Kidney (tissue), 14 donors: ENCODE measurements around the gene TSPAN31. TPM values are rescaled to one million over a fixed set of nuclear protein-coding genes. Genes with fewer than 3 reads are reported as not detected.

Experiments
- DNase-seq, 5 donors: peaks; one replicate each; pipeline ENCODE4 v3.0.0-alpha.2; 2013 to 2020
- FAIRE-seq: peaks from 2 replicates; lab custom pipeline; 2012; peaks lifted over from hg19 to GRCh38; lab: Jason Lieb, UNC
- H3K27ac ChIP-seq, 2 donors: one replicate each; pipeline ENCODE4 v1.7.0; 2013; ENCODE audit warnings: low read depth in 2 of 2, low read length in 2 of 2, inconsistent platforms in 1 of 2
- H3K27me3 ChIP-seq: one replicate; pipeline ENCODE4 v1.7.1; 2013; ENCODE audit warnings: low read length, inconsistent platforms; ENCODE audit not compliant: control insufficient read depth, insufficient read depth
- H3K36me3 ChIP-seq, 3 donors: one replicate each; pipeline versions ENCODE4 v1.7.0 to v1.7.1; 2013; ENCODE audit warnings: low read length in 3 of 3, control low read depth in 1 of 3, inconsistent platforms in 1 of 3; ENCODE audit not compliant: insufficient read depth in 3 of 3, control insufficient read depth in 2 of 3
- H3K4me1 ChIP-seq, 3 donors: one replicate each; pipeline versions ENCODE4 v1.7.0 to v1.7.1; 2013; ENCODE audit warnings: low read length in 3 of 3, inconsistent platforms in 1 of 3, low read depth in 1 of 3; ENCODE audit not compliant: control insufficient read depth in 2 of 3, insufficient read depth in 2 of 3
- H3K4me3 ChIP-seq, 3 donors: one replicate each; pipeline versions ENCODE4 v1.7.0 to v1.8.1; 2013; ENCODE audit warnings: low read length in 3 of 3, control low read depth in 1 of 3, inconsistent platforms in 1 of 3
- H3K9ac ChIP-seq, 3 donors: one replicate each; pipeline versions ENCODE4 v1.7.0 to v1.7.1; 2013; ENCODE audit warnings: low read length in 3 of 3, control low read depth in 1 of 3, inconsistent platforms in 1 of 3
- H3K9me3 ChIP-seq, 3 donors: one replicate each; pipeline versions ENCODE4 v1.7.0 to v1.7.1; 2013; ENCODE audit warnings: low read length in 3 of 3, control low read depth in 1 of 3, inconsistent platforms in 1 of 3; ENCODE audit not compliant: control insufficient read depth in 2 of 3, insufficient read depth in 1 of 3
- intact Hi-C: fragments of 100-400 bp; cut with DNase I; formaldehyde crosslinking; loops from one replicate; pipeline ENCODE4 v1.11.1; 2022
- polyA plus RNA-seq: library from polyadenylated mRNA; stranded (reverse); fragments of 350-450 nt; fragmentation: Illumina TruSeq; extraction: RNeasy Lipid Tissue Mini Kit (QIAGEN cat#74804); gene quantifications from one replicate; pipeline ENCODE4 v1.2.3, GENCODE V29; 2014; ENCODE audit warnings: low read depth, low replicate concordance; ENCODE audit not compliant: insufficient read depth
- total RNA-seq: library from RNA; stranded (reverse); fragmentation: NEBNext Ultra II Directional; extraction: Animal tissue kit (Norgen Biotek cat#: 25700); gene quantifications from one replicate; pipeline ENCODE4 v1.2.1, GENCODE V29; 2021
- TF ChIP-seq, protein P1 (sequence below): IDR thresholded peaks from 3 replicates; pipeline ENCODE4 v1.5.1; 2012; ENCODE audit warnings: mild to moderate bottlenecking, moderate library complexity, borderline replicate concordance; ENCODE audit not compliant: insufficient read depth; ENCODE audit errors: extremely low read depth
- donor health status: control.
- donor health status: control.
- donor health status: control.
- donor health status: control.
- donor health status: control.
- donor health status: DM: yes; HTN: yes; CAD: no.
- donor health status: Normal renal cell carcinoma (clear cell type).

TSPAN31 gene
- total and polyA plus RNA-seq, 2 donors from 2014 or later: 53.3 to 60.1 TPM

DNA sequence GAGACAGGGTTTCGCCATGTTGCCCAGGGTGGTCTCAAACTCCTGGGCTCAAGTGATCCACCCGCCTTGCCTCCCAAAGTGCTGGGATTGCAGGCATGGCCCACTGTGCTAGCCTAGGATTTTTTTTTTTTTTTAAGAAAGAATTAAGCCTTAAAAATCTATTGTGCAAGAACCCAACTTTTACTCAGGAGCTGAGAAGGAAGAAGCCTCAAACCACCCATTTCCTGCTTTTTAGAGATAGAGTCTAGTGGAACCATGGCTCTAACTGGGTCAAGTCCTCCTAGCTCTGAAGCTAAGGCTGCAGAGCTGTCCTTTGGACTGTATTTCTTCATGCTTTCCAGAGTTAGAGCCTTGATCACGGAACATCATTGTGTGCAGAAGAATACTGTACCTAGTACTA is 36.4 kb downstream of the TSPAN31 start:
- FAIRE-seq (no peak), DNase-seq (no peak)
- no peak overlapping the region for H3K4me3 ChIP-seq
- H3K4me1 ChIP-seq: peaks cover 0 to 33% (median 27%) of the 10 kb centered on the region in 3 donors
- no peak overlapping the region for H3K27ac ChIP-seq
- TF ChIP-seq, protein P1, sequence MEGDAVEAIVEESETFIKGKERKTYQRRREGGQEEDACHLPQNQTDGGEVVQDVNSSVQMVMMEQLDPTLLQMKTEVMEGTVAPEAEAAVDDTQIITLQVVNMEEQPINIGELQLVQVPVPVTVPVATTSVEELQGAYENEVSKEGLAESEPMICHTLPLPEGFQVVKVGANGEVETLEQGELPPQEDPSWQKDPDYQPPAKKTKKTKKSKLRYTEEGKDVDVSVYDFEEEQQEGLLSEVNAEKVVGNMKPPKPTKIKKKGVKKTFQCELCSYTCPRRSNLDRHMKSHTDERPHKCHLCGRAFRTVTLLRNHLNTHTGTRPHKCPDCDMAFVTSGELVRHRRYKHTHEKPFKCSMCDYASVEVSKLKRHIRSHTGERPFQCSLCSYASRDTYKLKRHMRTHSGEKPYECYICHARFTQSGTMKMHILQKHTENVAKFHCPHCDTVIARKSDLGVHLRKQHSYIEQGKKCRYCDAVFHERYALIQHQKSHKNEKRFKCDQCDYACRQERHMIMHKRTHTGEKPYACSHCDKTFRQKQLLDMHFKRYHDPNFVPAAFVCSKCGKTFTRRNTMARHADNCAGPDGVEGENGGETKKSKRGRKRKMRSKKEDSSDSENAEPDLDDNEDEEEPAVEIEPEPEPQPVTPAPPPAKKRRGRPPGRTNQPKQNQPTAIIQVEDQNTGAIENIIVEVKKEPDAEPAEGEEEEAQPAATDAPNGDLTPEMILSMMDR: no peak
- H3K36me3 ChIP-seq: peaks cover 3 to 9% (median 8%) of the 10 kb centered on the region in 3 donors
- H3K9ac ChIP-seq: no peak overlapping the region
- H3K9me3 ChIP-seq: no peaks in the 10 kb centered on the region
- H3K27me3 ChIP-seq: no peaks in the 10 kb centered on the region
- intact Hi-C loops: no loop called here

DNA sequence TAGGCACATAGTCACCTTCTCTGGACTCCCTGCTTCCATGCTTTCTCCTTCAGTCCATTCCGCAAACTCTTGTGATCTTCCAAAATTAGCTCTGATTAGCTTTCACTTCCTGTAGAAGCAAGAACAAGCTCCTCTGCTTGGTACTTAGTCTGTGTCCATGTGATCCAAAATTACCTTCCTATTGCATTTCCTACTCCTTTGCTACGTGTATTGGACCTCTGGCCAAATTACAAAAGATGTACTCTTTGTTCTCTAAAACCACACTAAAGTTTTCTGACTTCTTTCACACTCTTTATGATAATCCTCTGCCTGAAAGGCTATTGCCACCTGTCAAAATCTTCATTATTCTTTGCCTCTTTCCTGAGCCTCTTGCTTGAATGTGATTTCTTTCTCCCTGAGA is 37.0 kb downstream of the TSPAN31 start:
- Histone ChIP-seq H3K9ac (peak overlapping the region in 1 of 3 donors; percentile 92), H3K27ac (peak overlapping the region in 1 of 2 donors; percentile 49), H3K4me3 (peak overlapping the region in 1 of 3 donors; percentile 22), H3K9me3 (no peaks in the 10 kb centered on the region), H3K36me3 (peaks cover 5 to 11% (median 11%) of the 10 kb centered on the region in 3 donors), H3K27me3 (no peaks in the 10 kb centered on the region), H3K4me1 (peaks cover 0 to 33% (median 27%) of the 10 kb centered on the region in 3 donors)
- TF ChIP-seq, protein P1: no peak
- intact Hi-C loops: no loop called here
- no peak for DNase-seq
- FAIRE-seq: no peak

DNA sequence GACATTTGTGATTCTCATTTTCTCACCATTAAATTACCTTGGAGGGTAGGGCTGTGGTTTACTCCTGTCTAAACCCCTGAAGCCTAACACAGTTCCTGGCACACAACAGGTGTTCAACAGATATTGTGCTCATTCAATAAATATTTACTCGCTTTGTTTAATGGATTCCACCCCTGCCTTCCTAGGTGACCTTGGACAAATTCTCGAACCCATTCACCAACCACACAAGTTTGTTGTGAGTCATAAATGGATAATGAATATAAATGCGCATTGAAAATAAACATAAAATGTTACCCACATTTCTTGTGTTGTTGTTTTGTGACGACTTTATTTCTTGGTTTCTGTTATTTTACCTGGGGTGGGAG is 37.4 kb downstream of the TSPAN31 start:
- TF ChIP-seq, protein P1: no peak
- no peak for DNase-seq
- intact Hi-C loops: no loop called here

More for the DNA sequence above, 37.4 kb downstream of the TSPAN31 start:
- Histone ChIP-seq H3K9ac (peak overlapping the region in 2 of 3 donors; percentile 92 to 99), H3K4me1 (peaks cover 0 to 33% (median 27%) of the 10 kb centered on the region in 3 donors), H3K27me3 (no peaks in the 10 kb centered on the region), H3K9me3 (no peaks in the 10 kb centered on the region), H3K27ac (peak overlapping the region in 1 of 2 donors; percentile 49), H3K36me3 (peaks cover 5 to 13% (median 11%) of the 10 kb centered on the region in 3 donors), H3K4me3 (peak overlapping the region in 2 of 3 donors; percentile 86 to 99)
- no peak for FAIRE-seq
